ENCODE results near the gene B3GLCT.

DNA sequence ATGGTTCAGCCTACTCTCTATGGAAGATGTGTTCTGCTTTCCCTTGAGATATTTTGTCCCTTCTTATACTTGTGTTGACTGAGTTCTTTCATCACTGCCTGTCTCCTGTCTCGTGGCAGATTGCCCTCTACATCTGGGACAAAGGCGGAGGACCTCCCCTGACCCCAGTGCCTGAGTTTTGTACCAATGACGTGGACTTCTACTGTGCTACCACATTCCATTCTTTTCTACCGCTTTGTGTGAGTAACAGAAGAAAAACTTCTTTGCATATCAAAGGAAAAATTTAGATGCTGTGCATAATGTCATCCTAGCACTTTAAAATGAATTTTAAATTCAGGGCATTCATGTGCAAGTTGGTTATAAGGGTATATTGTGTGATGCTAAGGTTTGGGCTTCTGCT is 74.6 kb downstream of the B3GLCT start:
- TF ChIP-seq POLR2AphosphoS5 (IDR thresholded peaks at IDR 0.05; ENCODE audit: low read depth): no peak
- TF ChIP-seq, protein P1, sequence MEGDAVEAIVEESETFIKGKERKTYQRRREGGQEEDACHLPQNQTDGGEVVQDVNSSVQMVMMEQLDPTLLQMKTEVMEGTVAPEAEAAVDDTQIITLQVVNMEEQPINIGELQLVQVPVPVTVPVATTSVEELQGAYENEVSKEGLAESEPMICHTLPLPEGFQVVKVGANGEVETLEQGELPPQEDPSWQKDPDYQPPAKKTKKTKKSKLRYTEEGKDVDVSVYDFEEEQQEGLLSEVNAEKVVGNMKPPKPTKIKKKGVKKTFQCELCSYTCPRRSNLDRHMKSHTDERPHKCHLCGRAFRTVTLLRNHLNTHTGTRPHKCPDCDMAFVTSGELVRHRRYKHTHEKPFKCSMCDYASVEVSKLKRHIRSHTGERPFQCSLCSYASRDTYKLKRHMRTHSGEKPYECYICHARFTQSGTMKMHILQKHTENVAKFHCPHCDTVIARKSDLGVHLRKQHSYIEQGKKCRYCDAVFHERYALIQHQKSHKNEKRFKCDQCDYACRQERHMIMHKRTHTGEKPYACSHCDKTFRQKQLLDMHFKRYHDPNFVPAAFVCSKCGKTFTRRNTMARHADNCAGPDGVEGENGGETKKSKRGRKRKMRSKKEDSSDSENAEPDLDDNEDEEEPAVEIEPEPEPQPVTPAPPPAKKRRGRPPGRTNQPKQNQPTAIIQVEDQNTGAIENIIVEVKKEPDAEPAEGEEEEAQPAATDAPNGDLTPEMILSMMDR (conservative IDR thresholded peaks at IDR 0.05; ENCODE audit: low read depth in 2 of 2): no peak
- TF ChIP-seq, protein P2, sequence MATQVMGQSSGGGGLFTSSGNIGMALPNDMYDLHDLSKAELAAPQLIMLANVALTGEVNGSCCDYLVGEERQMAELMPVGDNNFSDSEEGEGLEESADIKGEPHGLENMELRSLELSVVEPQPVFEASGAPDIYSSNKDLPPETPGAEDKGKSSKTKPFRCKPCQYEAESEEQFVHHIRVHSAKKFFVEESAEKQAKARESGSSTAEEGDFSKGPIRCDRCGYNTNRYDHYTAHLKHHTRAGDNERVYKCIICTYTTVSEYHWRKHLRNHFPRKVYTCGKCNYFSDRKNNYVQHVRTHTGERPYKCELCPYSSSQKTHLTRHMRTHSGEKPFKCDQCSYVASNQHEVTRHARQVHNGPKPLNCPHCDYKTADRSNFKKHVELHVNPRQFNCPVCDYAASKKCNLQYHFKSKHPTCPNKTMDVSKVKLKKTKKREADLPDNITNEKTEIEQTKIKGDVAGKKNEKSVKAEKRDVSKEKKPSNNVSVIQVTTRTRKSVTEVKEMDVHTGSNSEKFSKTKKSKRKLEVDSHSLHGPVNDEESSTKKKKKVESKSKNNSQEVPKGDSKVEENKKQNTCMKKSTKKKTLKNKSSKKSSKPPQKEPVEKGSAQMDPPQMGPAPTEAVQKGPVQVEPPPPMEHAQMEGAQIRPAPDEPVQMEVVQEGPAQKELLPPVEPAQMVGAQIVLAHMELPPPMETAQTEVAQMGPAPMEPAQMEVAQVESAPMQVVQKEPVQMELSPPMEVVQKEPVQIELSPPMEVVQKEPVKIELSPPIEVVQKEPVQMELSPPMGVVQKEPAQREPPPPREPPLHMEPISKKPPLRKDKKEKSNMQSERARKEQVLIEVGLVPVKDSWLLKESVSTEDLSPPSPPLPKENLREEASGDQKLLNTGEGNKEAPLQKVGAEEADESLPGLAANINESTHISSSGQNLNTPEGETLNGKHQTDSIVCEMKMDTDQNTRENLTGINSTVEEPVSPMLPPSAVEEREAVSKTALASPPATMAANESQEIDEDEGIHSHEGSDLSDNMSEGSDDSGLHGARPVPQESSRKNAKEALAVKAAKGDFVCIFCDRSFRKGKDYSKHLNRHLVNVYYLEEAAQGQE (IDR thresholded peaks at IDR 0.05; ENCODE audit: unreplicated experiment): no peak
- TF ChIP-seq EZH2phosphoT487 (IDR thresholded peaks at IDR 0.05; ENCODE audit: unreplicated experiment): no peak
- no peak for TF ChIP-seq EZH2 (IDR thresholded peaks at IDR 0.05; ENCODE audit: low read depth, unreplicated experiment)
- TF ChIP-seq STAT1 (IDR thresholded peaks at IDR 0.05; ENCODE audit: unreplicated experiment): no peak
- TF ChIP-seq, protein P3, sequence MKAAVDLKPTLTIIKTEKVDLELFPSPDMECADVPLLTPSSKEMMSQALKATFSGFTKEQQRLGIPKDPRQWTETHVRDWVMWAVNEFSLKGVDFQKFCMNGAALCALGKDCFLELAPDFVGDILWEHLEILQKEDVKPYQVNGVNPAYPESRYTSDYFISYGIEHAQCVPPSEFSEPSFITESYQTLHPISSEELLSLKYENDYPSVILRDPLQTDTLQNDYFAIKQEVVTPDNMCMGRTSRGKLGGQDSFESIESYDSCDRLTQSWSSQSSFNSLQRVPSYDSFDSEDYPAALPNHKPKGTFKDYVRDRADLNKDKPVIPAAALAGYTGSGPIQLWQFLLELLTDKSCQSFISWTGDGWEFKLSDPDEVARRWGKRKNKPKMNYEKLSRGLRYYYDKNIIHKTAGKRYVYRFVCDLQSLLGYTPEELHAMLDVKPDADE (IDR thresholded peaks at IDR 0.05): no peak
- no peak for TF ChIP-seq JUNB (IDR thresholded peaks at IDR 0.05; ENCODE audit: unreplicated experiment)
- TF ChIP-seq ZNF331 (CRISPR knock-in tag; IDR thresholded peaks at IDR 0.05; ENCODE audit: low read depth): no peak
- TF ChIP-seq, protein P4, sequence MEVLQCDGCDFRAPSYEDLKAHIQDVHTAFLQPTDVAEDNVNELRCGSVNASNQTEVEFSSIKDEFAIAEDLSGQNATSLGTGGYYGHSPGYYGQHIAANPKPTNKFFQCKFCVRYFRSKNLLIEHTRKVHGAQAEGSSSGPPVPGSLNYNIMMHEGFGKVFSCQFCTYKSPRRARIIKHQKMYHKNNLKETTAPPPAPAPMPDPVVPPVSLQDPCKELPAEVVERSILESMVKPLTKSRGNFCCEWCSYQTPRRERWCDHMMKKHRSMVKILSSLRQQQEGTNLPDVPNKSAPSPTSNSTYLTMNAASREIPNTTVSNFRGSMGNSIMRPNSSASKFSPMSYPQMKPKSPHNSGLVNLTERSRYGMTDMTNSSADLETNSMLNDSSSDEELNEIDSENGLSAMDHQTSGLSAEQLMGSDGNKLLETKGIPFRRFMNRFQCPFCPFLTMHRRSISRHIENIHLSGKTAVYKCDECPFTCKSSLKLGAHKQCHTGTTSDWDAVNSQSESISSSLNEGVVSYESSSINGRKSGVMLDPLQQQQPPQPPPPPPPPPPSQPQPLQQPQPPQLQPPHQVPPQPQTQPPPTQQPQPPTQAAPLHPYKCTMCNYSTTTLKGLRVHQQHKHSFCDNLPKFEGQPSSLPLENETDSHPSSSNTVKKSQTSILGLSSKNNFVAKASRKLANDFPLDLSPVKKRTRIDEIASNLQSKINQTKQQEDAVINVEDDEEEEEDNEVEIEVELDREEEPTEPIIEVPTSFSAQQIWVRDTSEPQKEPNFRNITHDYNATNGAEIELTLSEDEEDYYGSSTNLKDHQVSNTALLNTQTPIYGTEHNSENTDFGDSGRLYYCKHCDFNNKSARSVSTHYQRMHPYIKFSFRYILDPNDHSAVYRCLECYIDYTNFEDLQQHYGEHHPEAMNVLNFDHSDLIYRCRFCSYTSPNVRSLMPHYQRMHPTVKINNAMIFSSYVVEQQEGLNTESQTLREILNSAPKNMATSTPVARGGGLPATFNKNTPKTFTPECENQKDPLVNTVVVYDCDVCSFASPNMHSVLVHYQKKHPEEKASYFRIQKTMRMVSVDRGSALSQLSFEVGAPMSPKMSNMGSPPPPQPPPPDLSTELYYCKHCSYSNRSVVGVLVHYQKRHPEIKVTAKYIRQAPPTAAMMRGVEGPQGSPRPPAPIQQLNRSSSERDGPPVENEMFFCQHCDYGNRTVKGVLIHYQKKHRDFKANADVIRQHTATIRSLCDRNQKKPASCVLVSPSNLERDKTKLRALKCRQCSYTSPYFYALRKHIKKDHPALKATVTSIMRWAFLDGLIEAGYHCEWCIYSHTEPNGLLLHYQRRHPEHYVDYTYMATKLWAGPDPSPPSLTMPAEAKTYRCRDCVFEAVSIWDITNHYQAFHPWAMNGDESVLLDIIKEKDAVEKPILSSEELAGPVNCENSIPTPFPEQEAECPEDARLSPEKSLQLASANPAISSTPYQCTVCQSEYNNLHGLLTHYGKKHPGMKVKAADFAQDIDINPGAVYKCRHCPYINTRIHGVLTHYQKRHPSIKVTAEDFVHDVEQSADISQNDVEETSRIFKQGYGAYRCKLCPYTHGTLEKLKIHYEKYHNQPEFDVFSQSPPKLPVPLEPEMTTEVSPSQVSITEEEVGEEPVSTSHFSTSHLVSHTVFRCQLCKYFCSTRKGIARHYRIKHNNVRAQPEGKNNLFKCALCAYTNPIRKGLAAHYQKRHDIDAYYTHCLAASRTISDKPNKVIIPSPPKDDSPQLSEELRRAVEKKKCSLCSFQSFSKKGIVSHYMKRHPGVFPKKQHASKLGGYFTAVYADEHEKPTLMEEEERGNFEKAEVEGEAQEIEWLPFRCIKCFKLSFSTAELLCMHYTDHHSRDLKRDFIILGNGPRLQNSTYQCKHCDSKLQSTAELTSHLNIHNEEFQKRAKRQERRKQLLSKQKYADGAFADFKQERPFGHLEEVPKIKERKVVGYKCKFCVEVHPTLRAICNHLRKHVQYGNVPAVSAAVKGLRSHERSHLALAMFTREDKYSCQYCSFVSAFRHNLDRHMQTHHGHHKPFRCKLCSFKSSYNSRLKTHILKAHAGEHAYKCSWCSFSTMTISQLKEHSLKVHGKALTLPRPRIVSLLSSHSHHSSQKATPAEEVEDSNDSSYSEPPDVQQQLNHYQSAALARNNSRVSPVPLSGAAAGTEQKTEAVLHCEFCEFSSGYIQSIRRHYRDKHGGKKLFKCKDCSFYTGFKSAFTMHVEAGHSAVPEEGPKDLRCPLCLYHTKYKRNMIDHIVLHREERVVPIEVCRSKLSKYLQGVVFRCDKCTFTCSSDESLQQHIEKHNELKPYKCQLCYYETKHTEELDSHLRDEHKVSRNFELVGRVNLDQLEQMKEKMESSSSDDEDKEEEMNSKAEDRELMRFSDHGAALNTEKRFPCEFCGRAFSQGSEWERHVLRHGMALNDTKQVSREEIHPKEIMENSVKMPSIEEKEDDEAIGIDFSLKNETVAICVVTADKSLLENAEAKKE (CRISPR knock-in tag; IDR thresholded peaks at IDR 0.05): no peak
- no peak for TF ChIP-seq CREB1 (CRISPR knock-in tag; IDR thresholded peaks at IDR 0.05; ENCODE audit: low read depth)
- no peak for TF ChIP-seq NANOG (IDR thresholded peaks at IDR 0.05; ENCODE audit: borderline replicate concordance)
- TF ChIP-seq ZNF114 (CRISPR knock-in tag; IDR thresholded peaks at IDR 0.05): no peak
